WTC11 (cell line): ENCODE data around the gene RPS6KA2.

ENCODE experiments used
- OVOL2 ChIP-seq: fragments of 250-450 bp; sonication (Bioruptor Pico); IDR thresholded peaks from 2 replicates; pipeline ENCODE4 v1.9.0; 2021; ENCODE audit warnings: mild to moderate bottlenecking, borderline replicate concordance
- ZNF317 ChIP-seq: sonication (generic); formaldehyde crosslinking; IDR thresholded peaks from 2 replicates; pipeline ENCODE4 v1.8.1; 2023; ENCODE audit warnings: low read depth, mild to moderate bottlenecking, moderate library complexity, missing genetic modification reagents, borderline replicate concordance
- TF ChIP-seq, protein P1 (sequence below): fragments of 200-600 bp; IDR thresholded peaks from 2 replicates; pipeline ENCODE4 v1.8.0; 2022; ENCODE audit warnings: antibody characterized with exemption
- TF ChIP-seq, protein P2 (sequence below): sonication (generic); formaldehyde crosslinking; IDR thresholded peaks from 2 replicates; pipeline ENCODE4 v1.8.1; 2023; ENCODE audit warnings: mild to moderate bottlenecking, moderate library complexity, missing genetic modification reagents
- TF ChIP-seq, protein P3 (sequence below): sonication (generic); formaldehyde crosslinking; IDR thresholded peaks from 2 replicates; pipeline ENCODE4 v1.8.0; 2022; ENCODE audit warnings: mild to moderate bottlenecking, missing genetic modification reagents
- TF ChIP-seq, protein P4 (sequence below): sonication (generic); formaldehyde crosslinking; IDR thresholded peaks from 2 replicates; pipeline ENCODE4 v1.8.1; 2022; ENCODE audit warnings: missing genetic modification reagents, borderline replicate concordance
- TF ChIP-seq, protein P5 (sequence below): sonication (generic); formaldehyde crosslinking; IDR thresholded peaks from 2 replicates; pipeline ENCODE4 v1.8.0; 2022; ENCODE audit warnings: mild to moderate bottlenecking, missing genetic modification reagents

DNA sequence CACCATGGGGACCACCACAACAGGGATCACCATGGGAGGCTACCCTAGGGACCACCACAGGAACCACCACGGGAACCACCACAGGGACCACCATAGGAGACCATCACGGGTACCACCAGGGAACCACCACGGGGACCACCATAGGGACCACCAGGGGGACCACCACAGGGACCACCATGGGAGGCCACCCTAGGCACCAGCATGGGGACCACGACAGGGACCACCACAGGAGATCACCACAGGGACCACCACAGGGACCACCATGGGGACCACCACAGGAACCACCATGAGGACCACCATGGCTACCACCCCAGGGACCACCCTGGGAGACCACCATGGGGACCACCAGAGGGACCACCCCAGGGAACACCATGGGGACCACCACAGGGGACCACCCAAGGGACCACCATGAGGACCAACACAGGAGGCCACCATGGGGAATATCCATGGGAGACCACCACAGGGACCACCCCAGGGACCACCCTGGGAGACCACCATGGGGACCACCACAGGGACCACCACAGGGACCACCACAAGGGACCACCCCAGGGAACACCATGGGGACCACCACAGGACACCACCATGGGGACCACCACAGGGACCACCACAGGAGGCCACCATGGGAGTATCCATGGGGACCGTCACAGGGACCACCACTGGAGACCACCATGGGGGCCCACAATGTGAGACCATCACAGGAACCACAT lies 176.7 kb downstream of the RPS6KA2 start:
- TF ChIP-seq, protein P1, sequence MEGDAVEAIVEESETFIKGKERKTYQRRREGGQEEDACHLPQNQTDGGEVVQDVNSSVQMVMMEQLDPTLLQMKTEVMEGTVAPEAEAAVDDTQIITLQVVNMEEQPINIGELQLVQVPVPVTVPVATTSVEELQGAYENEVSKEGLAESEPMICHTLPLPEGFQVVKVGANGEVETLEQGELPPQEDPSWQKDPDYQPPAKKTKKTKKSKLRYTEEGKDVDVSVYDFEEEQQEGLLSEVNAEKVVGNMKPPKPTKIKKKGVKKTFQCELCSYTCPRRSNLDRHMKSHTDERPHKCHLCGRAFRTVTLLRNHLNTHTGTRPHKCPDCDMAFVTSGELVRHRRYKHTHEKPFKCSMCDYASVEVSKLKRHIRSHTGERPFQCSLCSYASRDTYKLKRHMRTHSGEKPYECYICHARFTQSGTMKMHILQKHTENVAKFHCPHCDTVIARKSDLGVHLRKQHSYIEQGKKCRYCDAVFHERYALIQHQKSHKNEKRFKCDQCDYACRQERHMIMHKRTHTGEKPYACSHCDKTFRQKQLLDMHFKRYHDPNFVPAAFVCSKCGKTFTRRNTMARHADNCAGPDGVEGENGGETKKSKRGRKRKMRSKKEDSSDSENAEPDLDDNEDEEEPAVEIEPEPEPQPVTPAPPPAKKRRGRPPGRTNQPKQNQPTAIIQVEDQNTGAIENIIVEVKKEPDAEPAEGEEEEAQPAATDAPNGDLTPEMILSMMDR = no peak
- TF ChIP-seq ZNF317 (no peak), OVOL2 (CRISPR knock-in tag) (no peak)
- TF ChIP-seq, protein P2, sequence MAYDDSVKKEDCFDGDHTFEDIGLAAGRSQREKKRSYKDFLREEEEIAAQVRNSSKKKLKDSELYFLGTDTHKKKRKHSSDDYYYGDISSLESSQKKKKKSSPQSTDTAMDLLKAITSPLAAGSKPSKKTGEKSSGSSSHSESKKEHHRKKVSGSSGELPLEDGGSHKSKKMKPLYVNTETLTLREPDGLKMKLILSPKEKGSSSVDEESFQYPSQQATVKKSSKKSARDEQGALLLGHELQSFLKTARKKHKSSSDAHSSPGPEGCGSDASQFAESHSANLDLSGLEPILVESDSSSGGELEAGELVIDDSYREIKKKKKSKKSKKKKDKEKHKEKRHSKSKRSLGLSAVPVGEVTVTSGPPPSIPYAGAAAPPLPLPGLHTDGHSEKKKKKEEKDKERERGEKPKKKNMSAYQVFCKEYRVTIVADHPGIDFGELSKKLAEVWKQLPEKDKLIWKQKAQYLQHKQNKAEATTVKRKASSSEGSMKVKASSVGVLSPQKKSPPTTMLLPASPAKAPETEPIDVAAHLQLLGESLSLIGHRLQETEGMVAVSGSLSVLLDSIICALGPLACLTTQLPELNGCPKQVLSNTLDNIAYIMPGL (CRISPR knock-in tag) = no peak
- TF ChIP-seq, protein P3, sequence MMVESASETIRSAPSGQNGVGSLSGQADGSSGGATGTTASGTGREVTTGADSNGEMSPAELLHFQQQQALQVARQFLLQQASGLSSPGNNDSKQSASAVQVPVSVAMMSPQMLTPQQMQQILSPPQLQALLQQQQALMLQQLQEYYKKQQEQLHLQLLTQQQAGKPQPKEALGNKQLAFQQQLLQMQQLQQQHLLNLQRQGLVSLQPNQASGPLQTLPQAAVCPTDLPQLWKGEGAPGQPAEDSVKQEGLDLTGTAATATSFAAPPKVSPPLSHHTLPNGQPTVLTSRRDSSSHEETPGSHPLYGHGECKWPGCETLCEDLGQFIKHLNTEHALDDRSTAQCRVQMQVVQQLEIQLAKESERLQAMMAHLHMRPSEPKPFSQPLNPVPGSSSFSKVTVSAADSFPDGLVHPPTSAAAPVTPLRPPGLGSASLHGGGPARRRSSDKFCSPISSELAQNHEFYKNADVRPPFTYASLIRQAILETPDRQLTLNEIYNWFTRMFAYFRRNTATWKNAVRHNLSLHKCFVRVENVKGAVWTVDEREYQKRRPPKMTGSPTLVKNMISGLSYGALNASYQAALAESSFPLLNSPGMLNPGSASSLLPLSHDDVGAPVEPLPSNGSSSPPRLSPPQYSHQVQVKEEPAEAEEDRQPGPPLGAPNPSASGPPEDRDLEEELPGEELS (CRISPR knock-in tag) = no peak
- TF ChIP-seq, protein P4, sequence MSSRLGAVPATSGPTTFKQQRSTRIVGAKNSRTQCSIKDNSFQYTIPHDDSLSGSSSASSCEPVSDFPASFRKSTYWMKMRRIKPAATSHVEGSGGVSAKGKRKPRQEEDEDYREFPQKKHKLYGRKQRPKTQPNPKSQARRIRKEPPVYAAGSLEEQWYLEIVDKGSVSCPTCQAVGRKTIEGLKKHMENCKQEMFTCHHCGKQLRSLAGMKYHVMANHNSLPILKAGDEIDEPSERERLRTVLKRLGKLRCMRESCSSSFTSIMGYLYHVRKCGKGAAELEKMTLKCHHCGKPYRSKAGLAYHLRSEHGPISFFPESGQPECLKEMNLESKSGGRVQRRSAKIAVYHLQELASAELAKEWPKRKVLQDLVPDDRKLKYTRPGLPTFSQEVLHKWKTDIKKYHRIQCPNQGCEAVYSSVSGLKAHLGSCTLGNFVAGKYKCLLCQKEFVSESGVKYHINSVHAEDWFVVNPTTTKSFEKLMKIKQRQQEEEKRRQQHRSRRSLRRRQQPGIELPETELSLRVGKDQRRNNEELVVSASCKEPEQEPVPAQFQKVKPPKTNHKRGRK (CRISPR knock-in tag) = no peak
- TF ChIP-seq, protein P5, sequence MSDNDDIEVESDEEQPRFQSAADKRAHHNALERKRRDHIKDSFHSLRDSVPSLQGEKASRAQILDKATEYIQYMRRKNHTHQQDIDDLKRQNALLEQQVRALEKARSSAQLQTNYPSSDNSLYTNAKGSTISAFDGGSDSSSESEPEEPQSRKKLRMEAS (CRISPR knock-in tag) = no peak
